ENCODE results near the gene PAPPA. TPM values are rescaled to one million over a fixed set of nuclear protein-coding genes. Genes with fewer than 3 reads are reported as not detected.

The PAPPA gene
- total RNA-seq, 1 experiment from 2014 or later: 0.22 TPM

DNA sequence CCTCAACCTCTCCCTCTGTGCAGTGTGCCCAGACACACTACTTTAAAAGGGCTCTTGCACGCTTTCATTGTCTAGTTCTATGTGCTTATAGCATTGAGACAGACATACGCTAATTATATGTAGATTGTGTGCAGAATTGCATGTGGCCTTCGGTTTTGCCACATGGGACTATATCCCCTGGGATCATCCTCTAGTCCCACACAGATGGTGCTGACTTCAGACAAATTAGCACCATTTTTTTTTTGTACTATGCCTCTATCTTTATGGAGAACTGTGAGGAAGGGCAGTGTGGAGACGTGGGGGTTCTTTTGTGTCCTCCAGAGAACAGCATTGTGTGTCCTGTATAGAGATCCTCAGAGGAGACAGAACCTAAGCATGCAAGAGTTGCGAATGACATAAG, 29.3 kb downstream of the PAPPA start:
- H3K4me3 Mint-ChIP-seq: no peak overlapping the region
- no peak for ATAC-seq
- no peak for DNase-seq (ENCODE audit: low spot score)
- H3K9me3 Mint-ChIP-seq: no peaks in the 10 kb centered on the region
- no peaks in the 10 kb centered on the region for H3K36me3 Mint-ChIP-seq
- TF ChIP-seq EMX1 (CRISPR knock-in tag; IDR thresholded peaks at IDR 0.05) (no peak), ESRRA (CRISPR knock-in tag; IDR thresholded peaks at IDR 0.05; ENCODE audit: borderline replicate concordance) (no peak), ZNF423 (CRISPR knock-in tag; IDR thresholded peaks at IDR 0.05) (no peak), CREM (CRISPR knock-in tag; IDR thresholded peaks at IDR 0.05) (no peak), FOXP1 (CRISPR knock-in tag; IDR thresholded peaks at IDR 0.05; ENCODE audit: borderline replicate concordance) (no peak), NFYB (CRISPR knock-in tag; conservative IDR thresholded peaks at IDR 0.05; ENCODE audit: low read depth) (no peak), JUN (CRISPR knock-in tag; IDR thresholded peaks at IDR 0.05) (no peak), NR2C2 (CRISPR knock-in tag; IDR thresholded peaks at IDR 0.05) (no peak), GRHL2 (CRISPR knock-in tag; IDR thresholded peaks at IDR 0.05; ENCODE audit: insufficient replicate concordance, severe bottlenecking) (no peak), ETV6 (CRISPR knock-in tag; IDR thresholded peaks at IDR 0.05) (no peak), CREB1 (CRISPR knock-in tag; IDR thresholded peaks at IDR 0.05) (no peak), OVOL2 (CRISPR knock-in tag; IDR thresholded peaks at IDR 0.05; ENCODE audit: borderline replicate concordance) (no peak), MXD4 (CRISPR knock-in tag; IDR thresholded peaks at IDR 0.05; ENCODE audit: borderline replicate concordance) (no peak)
- TF ChIP-seq, protein P1, sequence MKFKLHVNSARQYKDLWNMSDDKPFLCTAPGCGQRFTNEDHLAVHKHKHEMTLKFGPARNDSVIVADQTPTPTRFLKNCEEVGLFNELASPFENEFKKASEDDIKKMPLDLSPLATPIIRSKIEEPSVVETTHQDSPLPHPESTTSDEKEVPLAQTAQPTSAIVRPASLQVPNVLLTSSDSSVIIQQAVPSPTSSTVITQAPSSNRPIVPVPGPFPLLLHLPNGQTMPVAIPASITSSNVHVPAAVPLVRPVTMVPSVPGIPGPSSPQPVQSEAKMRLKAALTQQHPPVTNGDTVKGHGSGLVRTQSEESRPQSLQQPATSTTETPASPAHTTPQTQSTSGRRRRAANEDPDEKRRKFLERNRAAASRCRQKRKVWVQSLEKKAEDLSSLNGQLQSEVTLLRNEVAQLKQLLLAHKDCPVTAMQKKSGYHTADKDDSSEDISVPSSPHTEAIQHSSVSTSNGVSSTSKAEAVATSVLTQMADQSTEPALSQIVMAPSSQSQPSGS (CRISPR knock-in tag; IDR thresholded peaks at IDR 0.05; ENCODE audit: borderline replicate concordance, low read depth): no peak
- TF ChIP-seq, protein P2, sequence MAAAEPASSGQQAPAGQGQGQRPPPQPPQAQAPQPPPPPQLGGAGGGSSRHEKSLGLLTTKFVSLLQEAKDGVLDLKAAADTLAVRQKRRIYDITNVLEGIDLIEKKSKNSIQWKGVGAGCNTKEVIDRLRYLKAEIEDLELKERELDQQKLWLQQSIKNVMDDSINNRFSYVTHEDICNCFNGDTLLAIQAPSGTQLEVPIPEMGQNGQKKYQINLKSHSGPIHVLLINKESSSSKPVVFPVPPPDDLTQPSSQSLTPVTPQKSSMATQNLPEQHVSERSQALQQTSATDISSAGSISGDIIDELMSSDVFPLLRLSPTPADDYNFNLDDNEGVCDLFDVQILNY (CRISPR knock-in tag; IDR thresholded peaks at IDR 0.05): no peak
- TF ChIP-seq, protein P3, sequence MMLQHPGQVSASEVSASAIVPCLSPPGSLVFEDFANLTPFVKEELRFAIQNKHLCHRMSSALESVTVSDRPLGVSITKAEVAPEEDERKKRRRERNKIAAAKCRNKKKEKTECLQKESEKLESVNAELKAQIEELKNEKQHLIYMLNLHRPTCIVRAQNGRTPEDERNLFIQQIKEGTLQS (CRISPR knock-in tag; conservative IDR thresholded peaks at IDR 0.05): no peak
- TF ChIP-seq, protein P4, sequence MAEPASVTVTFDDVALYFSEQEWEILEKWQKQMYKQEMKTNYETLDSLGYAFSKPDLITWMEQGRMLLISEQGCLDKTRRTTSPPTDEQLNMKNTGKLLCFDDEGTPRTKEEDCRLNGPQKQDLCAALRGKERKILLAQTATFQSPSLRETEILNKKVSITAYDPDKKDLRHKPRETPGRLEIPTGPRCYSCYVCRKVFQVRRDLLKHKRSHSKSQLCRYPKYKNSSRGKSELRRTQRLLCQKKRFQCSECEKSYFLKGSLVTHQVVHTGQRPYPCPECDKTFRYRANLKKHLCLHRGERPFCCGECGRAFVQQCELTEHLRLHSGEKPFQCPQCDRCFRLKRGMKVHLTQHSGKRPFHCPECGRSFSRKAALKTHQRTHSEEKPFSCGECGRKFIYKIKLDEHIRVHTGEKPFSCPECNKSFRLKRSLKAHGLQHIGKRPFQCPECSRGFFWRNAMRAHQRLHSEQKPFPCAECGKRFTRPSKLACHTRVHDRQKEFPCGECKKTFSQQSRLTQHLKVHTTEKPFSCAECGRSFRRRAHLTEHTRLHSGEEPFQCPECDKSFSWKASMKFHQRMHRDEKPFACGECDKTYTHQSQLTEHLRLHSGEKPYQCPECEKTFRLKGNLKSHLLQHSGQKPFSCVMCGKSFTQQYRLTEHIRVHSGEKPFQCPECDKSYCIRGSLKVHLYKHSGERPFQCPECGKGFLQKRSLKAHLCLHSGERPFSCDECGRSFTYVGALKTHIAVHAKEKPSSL (CRISPR knock-in tag; conservative IDR thresholded peaks at IDR 0.05): no peak
- TF ChIP-seq, protein P5, sequence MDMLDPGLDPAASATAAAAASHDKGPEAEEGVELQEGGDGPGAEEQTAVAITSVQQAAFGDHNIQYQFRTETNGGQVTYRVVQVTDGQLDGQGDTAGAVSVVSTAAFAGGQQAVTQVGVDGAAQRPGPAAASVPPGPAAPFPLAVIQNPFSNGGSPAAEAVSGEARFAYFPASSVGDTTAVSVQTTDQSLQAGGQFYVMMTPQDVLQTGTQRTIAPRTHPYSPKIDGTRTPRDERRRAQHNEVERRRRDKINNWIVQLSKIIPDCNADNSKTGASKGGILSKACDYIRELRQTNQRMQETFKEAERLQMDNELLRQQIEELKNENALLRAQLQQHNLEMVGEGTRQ (CRISPR knock-in tag; IDR thresholded peaks at IDR 0.05): no peak
- TF ChIP-seq, protein P6, sequence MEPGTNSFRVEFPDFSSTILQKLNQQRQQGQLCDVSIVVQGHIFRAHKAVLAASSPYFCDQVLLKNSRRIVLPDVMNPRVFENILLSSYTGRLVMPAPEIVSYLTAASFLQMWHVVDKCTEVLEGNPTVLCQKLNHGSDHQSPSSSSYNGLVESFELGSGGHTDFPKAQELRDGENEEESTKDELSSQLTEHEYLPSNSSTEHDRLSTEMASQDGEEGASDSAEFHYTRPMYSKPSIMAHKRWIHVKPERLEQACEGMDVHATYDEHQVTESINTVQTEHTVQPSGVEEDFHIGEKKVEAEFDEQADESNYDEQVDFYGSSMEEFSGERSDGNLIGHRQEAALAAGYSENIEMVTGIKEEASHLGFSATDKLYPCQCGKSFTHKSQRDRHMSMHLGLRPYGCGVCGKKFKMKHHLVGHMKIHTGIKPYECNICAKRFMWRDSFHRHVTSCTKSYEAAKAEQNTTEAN (CRISPR knock-in tag; IDR thresholded peaks at IDR 0.05): no peak
- ChIA-PET POLR2A (no interaction called here), CTCF (no interaction called here)
- H3K27me3 Mint-ChIP-seq (ENCODE audit: low read depth): peaks cover 26% of the 10 kb centered on the region
- H3K4me1 Mint-ChIP-seq: no peaks in the 10 kb centered on the region
- H3K27ac Mint-ChIP-seq: no peak overlapping the region

DNA sequence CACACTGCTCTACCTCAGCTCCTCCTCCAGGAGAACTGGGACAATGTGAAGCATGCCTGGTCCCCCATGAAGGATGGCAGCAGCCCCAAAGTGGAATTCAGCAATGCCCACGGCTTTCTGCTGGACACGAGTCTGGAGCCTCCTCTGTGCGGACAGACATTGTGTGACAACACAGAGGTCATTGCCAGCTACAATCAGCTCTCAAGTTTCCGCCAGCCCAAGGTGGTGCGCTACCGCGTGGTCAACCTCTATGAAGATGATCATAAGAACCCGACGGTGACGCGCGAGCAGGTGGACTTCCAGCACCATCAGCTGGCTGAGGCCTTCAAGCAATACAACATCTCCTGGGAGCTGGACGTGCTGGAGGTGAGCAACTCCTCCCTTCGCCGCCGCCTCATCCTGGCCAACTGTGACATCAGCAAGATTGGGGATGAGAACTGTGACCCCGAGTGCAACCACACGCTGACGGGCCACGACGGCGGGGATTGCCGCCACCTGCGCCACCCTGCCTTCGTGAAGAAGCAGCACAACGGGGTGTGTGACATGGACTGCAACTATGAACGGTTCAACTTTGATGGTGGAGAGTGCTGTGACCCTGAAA, 34.1 kb downstream of the PAPPA start:
- no peak overlapping the region for H3K27ac Mint-ChIP-seq
- ChIA-PET POLR2A (no interaction called here), CTCF (no interaction called here)
- peaks cover 22% of the 10 kb centered on the region for H3K27me3 Mint-ChIP-seq (ENCODE audit: low read depth)
- no peaks in the 10 kb centered on the region for H3K36me3 Mint-ChIP-seq
- no peak overlapping the region for H3K4me3 Mint-ChIP-seq
- DNase-seq (ENCODE audit: low spot score) (no peak), ATAC-seq (no peak)
- no peaks in the 10 kb centered on the region for H3K9me3 Mint-ChIP-seq
- peaks cover 7% of the 10 kb centered on the region for H3K4me1 Mint-ChIP-seq
- TF ChIP-seq, protein P7, sequence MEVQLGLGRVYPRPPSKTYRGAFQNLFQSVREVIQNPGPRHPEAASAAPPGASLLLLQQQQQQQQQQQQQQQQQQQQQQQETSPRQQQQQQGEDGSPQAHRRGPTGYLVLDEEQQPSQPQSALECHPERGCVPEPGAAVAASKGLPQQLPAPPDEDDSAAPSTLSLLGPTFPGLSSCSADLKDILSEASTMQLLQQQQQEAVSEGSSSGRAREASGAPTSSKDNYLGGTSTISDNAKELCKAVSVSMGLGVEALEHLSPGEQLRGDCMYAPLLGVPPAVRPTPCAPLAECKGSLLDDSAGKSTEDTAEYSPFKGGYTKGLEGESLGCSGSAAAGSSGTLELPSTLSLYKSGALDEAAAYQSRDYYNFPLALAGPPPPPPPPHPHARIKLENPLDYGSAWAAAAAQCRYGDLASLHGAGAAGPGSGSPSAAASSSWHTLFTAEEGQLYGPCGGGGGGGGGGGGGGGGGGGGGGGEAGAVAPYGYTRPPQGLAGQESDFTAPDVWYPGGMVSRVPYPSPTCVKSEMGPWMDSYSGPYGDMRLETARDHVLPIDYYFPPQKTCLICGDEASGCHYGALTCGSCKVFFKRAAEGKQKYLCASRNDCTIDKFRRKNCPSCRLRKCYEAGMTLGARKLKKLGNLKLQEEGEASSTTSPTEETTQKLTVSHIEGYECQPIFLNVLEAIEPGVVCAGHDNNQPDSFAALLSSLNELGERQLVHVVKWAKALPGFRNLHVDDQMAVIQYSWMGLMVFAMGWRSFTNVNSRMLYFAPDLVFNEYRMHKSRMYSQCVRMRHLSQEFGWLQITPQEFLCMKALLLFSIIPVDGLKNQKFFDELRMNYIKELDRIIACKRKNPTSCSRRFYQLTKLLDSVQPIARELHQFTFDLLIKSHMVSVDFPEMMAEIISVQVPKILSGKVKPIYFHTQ (CRISPR knock-in tag; IDR thresholded peaks at IDR 0.05): no peak
- TF ChIP-seq, protein P8, sequence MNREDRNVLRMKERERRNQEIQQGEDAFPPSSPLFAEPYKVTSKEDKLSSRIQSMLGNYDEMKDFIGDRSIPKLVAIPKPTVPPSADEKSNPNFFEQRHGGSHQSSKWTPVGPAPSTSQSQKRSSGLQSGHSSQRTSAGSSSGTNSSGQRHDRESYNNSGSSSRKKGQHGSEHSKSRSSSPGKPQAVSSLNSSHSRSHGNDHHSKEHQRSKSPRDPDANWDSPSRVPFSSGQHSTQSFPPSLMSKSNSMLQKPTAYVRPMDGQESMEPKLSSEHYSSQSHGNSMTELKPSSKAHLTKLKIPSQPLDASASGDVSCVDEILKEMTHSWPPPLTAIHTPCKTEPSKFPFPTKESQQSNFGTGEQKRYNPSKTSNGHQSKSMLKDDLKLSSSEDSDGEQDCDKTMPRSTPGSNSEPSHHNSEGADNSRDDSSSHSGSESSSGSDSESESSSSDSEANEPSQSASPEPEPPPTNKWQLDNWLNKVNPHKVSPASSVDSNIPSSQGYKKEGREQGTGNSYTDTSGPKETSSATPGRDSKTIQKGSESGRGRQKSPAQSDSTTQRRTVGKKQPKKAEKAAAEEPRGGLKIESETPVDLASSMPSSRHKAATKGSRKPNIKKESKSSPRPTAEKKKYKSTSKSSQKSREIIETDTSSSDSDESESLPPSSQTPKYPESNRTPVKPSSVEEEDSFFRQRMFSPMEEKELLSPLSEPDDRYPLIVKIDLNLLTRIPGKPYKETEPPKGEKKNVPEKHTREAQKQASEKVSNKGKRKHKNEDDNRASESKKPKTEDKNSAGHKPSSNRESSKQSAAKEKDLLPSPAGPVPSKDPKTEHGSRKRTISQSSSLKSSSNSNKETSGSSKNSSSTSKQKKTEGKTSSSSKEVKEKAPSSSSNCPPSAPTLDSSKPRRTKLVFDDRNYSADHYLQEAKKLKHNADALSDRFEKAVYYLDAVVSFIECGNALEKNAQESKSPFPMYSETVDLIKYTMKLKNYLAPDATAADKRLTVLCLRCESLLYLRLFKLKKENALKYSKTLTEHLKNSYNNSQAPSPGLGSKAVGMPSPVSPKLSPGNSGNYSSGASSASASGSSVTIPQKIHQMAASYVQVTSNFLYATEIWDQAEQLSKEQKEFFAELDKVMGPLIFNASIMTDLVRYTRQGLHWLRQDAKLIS (CRISPR knock-in tag; IDR thresholded peaks at IDR 0.05; ENCODE audit: borderline replicate concordance): no peak
- TF ChIP-seq, protein P9, sequence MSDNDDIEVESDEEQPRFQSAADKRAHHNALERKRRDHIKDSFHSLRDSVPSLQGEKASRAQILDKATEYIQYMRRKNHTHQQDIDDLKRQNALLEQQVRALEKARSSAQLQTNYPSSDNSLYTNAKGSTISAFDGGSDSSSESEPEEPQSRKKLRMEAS (CRISPR knock-in tag; IDR thresholded peaks at IDR 0.05): no peak

Data from WTC11 (cell line).